GM12874 (cell line): ENCODE data around the gene FARP1.

Experiments used
- TF ChIP-seq, protein P1 (sequence below): IDR thresholded peaks from 2 replicates; pipeline ENCODE4 v1.5.1; 2011; ENCODE audit warnings: low read depth, mild to moderate bottlenecking, control low read depth, low read length, moderate library complexity; ENCODE audit not compliant: insufficient read depth

FARP1 gene

DNA sequence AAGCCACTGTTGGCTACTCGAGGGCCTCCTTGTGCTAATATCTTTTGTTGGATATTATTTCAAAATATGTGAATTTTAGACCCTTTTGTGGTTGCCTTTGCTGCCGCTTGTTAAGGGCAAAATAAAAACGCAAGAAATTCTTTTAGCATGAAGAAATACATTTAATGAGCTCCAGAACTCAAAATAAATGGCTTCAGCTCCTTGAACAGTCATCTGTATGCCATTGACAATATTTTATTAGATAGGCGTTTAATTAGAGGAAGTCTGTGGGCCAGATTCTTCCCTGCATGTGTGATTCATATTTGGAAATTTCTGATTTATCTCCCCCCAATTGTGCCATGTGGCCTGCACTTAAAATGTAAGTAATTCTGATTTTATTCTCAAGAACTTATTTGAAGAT lies 256.9 kb downstream of the FARP1 start:
- TF ChIP-seq, protein P1, sequence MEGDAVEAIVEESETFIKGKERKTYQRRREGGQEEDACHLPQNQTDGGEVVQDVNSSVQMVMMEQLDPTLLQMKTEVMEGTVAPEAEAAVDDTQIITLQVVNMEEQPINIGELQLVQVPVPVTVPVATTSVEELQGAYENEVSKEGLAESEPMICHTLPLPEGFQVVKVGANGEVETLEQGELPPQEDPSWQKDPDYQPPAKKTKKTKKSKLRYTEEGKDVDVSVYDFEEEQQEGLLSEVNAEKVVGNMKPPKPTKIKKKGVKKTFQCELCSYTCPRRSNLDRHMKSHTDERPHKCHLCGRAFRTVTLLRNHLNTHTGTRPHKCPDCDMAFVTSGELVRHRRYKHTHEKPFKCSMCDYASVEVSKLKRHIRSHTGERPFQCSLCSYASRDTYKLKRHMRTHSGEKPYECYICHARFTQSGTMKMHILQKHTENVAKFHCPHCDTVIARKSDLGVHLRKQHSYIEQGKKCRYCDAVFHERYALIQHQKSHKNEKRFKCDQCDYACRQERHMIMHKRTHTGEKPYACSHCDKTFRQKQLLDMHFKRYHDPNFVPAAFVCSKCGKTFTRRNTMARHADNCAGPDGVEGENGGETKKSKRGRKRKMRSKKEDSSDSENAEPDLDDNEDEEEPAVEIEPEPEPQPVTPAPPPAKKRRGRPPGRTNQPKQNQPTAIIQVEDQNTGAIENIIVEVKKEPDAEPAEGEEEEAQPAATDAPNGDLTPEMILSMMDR = no peak

DNA sequence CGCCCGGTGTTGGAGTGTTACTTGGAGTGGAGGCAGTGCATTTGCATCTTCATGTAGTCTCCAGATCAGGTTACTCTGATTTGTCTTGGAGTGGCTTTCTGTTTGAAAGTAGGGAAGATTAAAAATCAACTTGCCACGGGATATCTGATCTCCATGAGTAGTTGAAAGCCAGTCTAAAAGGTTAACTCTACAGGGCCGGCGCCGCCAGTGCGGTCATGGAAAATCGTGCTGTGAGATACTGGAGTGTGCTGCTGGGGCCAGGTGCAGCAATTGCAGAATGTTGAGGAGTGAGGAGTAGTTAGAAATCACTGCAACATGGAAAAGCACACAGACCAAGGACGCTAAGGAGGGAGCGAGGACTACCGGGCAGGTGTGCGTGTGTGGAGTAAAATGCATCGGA lies 259.0 kb downstream of the FARP1 start:
- TF ChIP-seq, protein P1 = no peak

DNA sequence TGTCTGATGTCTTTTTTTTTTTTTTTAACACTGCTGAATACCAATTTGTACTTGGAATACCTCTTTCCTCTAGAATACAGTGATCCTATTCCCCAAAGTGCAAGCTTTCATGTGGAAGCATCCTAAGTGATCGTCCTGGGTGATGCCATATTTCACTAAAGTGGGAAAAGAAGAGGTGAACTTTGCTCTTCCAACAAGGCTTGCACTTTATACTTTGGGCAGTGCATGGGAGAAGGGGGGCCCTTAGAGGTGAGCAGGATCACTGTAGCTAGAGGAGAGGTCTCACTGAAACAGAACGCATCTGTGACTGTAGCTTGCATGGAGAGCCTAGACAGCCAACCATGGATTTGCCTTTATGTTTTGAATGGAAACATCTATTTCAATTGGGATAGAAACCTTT lies 260.2 kb downstream of the FARP1 start:
- TF ChIP-seq, protein P1 = no peak

DNA sequence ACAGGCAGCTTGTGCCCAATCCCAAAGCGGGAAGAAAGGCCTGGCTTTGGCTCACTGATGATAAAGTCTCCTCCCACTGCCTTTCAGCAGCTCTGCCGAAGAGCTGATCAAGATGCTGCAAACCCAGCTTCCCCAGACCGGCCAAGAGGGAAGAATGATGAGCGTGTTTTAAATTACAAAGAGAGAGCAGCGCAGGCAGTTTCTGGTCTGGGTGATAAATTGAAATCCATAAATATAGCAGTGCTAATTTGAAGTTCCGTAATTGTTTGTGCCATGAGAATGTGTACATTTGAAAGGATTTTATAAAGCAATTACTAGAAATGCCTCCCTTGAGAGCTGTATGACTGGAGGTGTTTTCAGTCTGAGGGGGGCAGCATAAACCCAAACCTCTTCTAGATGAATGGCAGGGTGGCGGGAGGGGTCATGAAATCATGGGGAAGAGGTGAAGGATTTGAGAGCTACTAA lies 262.2 kb downstream of the FARP1 start:
- TF ChIP-seq, protein P1 = no peak

DNA sequence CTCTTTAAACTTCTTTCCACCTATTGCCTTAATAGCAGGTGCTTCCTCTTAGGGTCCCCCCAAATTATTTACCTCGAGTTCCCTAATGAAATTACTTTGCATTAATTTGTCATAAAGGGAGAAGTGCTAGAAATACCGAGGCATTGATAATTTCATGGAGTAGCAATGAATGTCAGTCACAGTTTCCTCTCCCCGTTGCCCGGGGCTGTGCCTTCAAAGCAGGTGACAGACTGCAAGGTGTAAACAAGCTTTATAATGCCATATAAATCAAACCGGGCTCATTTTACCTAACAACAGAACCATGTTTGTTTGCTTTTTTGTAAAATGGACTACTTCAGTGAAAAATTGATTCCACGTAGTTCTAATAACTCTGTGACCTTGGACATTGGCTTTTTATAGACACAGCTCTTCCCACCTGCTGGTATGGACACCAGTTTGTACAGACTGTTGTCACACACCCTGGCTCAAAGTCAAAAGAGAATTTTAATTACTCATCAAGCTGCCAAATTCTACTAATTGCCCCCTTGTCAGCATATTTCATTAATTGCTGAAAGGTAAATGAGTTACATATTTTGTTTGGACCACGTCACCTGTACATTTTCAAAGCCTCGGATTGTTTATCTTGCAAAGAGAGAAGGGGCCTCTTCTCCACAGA lies 262.9 kb downstream of the FARP1 start:
- TF ChIP-seq, protein P1 = no peak

DNA sequence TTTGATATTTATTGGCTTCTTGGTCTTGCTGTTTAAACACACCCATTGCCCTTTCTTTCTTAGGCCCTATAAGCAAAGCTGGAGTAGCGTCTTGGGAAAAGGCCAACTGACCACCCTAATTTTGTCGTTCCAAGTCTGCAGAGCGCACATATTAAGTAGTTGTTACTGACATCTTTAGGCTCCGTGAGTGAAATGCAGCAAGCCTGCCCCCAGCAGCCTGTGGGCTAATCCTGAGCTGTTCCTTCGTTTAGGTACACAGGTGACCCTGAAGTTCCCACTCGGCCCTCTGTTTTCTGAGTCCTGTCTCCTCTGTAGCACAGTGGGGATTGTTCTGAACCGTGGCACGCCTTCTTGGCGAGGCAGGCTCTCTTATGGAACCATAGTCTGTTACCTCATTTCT lies 263.5 kb downstream of the FARP1 start:
- TF ChIP-seq, protein P1 = no peak

DNA sequence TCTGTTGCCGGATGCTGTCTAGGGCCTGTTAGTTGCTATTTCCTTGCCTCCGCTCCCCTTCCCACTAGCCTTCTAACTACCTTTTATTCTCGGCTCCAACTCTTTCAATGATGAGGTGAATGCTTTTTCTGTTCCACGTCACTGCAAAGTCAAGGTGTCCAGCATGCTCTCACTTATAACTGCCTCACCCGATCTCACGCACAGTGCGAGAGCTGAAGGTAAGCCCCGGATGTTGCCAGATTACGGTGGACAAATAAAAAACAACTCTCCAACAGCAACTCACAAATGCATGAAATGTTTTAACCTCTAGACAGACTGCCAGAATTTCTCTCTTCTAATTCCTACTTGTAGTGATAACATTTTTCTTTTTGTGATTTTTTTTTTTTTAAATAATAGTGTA lies 264.1 kb downstream of the FARP1 start:
- TF ChIP-seq, protein P1 = no peak
